Skeletal muscle tissue (tissue), 4 donors: ENCODE measurements around the gene GPR62. TPM values are rescaled to one million over a fixed set of nuclear protein-coding genes. Genes with fewer than 3 reads are reported as not detected.

Experiments
- H3K27ac ChIP-seq: one replicate; pipeline ENCODE4 v1.7.0; 2013; ENCODE audit warnings: mild to moderate bottlenecking, low read depth, low read length, inconsistent platforms
- H3K27me3 ChIP-seq, 3 donors: one replicate each; pipeline ENCODE4 v1.7.0; 2013; ENCODE audit warnings: low read length in 3 of 3; ENCODE audit not compliant: control insufficient read depth in 3 of 3, insufficient read depth in 3 of 3
- H3K36me3 ChIP-seq, 3 donors: one replicate each; pipeline ENCODE4 v1.7.0; 2013; ENCODE audit warnings: low read length in 3 of 3; ENCODE audit not compliant: control insufficient read depth in 3 of 3, insufficient read depth in 3 of 3
- H3K4me1 ChIP-seq, 3 donors: one replicate each; pipeline ENCODE4 v1.7.0; 2013; ENCODE audit warnings: low read length in 3 of 3, mild to moderate bottlenecking in 3 of 3; ENCODE audit not compliant: control insufficient read depth in 3 of 3, insufficient read depth in 3 of 3
- H3K4me3 ChIP-seq, 3 donors: one replicate each; pipeline ENCODE4 v1.7.0; 2013; ENCODE audit warnings: low read length in 3 of 3
- H3K9ac ChIP-seq, 3 donors: one replicate each; pipeline ENCODE4 v1.7.0; 2013; ENCODE audit warnings: low read length in 3 of 3, mild to moderate bottlenecking in 3 of 3, moderate library complexity in 2 of 3, low read depth in 1 of 3
- H3K9me3 ChIP-seq, 3 donors: one replicate each; pipeline ENCODE4 v1.7.0; 2013; ENCODE audit warnings: low read length in 3 of 3; ENCODE audit not compliant: control insufficient read depth in 3 of 3
- total RNA-seq: library from RNA; depleted of rRNA; stranded (reverse); fragments of >200 nt; gene quantifications from one replicate; pipeline ENCODE4 v1.2.3, GENCODE V29; 2014
- donor health status: Osteomylitis.

Gene GPR62
- total RNA-seq, 1 donor from 2014 or later = 0.52 TPM

DNA sequence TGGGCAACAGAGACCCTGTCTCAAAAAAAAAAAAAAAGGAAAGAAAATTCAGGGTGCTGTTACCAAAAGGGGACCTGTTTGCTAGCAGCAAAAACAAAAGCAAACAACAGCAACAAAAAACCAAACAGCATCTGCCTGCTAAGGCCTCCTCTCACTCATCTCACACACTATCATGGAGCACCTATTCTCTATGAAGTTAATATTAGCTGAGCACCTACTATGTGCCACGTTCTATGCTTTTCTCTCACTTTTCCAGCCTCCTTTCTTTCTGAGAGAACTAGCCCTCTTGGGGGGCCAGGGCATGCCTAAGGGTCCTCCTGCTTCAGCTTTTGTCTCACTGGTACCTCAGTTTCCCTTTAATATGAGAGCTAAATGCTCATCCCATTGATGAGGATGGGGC is 468 bp upstream of the GPR62 start:
- Histone ChIP-seq H3K4me3 (no peak overlapping the region), H3K9ac (no peak overlapping the region), H3K36me3 (peaks cover 8 to 25% (median 15%) of the 10 kb centered on the region in 3 donors)

DNA sequence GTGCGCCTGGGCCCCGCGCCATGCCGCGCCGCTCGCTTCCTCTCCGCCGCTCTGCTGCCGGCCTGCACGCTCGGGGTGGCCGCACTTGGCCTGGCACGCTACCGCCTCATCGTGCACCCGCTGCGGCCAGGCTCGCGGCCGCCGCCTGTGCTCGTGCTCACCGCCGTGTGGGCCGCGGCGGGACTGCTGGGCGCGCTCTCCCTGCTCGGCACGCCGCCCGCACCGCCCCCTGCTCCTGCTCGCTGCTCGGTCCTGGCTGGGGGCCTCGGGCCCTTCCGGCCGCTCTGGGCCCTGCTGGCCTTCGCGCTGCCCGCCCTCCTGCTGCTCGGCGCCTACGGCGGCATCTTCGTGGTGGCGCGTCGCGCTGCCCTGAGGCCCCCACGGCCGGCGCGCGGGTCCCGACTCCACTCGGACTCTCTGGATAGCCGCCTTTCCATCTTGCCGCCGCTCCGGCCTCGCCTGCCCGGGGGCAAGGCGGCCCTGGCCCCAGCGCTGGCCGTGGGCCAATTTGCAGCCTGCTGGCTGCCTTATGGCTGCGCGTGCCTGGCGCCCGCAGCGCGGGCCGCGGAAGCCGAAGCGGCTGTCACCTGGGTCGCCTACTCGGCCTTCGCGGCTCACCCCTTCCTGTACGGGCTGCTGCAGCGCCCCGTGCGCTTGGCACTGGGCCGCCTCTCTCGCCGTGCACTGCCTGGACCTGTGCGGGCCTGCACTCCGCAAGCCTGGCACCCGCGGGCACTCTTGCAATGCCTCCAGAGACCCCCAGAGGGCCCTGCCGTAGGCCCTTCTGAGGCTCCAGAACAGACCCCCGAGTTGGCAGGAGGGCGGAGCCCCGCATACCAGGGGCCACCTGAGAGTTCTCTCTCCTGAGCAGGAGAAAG is 951 bp downstream of the GPR62 start:
- Histone ChIP-seq H3K36me3 (peaks cover 17 to 37% (median 23%) of the 10 kb centered on the region in 3 donors), H3K27ac (peak overlapping the region; percentile 56), H3K4me3 (peak overlapping the region; percentile 51 to 75 (median 65)), H3K4me1 (peaks cover 11 to 19% (median 17%) of the 10 kb centered on the region in 3 donors), H3K9ac (peak overlapping the region; percentile 57 to 83 (median 69)), H3K27me3 (no peaks in the 10 kb centered on the region), H3K9me3 (no peaks in the 10 kb centered on the region)

More for the DNA sequence above, 468 bp upstream of the GPR62 start:
- no peak overlapping the region for H3K27ac ChIP-seq
- H3K27me3 ChIP-seq = no peaks in the 10 kb centered on the region
- peaks cover 11 to 19% (median 17%) of the 10 kb centered on the region in 3 donors for H3K4me1 ChIP-seq
- H3K9me3 ChIP-seq = no peaks in the 10 kb centered on the region

DNA sequence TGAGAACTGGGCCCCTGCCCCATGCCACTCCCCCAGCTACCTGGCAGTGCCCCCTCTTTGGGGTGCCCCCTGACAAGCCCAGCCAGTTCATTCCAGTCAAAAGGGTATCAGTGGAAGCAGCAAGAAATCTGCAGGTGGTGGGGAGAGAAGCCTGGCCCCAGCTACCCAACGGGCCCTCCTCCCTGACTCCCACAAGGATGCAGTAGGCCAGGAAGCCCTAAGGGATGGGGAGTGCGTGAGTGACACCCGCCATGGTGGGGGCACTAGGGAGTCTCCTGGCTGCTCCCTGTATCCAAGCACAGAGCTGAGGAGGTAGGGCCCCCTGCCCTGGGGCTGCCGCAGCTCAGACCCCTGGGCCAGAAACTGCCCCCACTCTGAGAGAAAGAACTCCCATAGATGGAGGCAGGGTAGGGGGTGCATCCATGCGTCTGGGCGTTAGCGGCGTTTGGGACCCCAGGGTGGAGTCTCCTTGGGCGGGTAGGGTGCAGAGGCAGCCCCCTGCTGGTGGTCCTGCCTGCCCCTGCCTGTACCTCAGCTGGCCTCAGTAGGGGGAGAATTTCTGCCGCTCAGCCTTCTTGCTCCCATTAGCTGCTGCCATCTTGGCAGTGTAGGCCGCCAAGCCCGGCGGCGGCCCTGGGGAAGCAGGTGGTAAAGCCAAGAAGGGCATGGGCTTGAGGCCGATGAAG is 2.5 kb downstream of the GPR62 start:
- H3K36me3 ChIP-seq = peaks cover 17 to 37% (median 23%) of the 10 kb centered on the region in 3 donors
- H3K27ac ChIP-seq = no peak overlapping the region
- H3K4me1 ChIP-seq = peaks cover 26 to 35% (median 31%) of the 10 kb centered on the region in 3 donors
- H3K9me3 ChIP-seq = no peaks in the 10 kb centered on the region
- H3K27me3 ChIP-seq = no peaks in the 10 kb centered on the region
- no peak overlapping the region for H3K9ac ChIP-seq
- no peak overlapping the region for H3K4me3 ChIP-seq

DNA sequence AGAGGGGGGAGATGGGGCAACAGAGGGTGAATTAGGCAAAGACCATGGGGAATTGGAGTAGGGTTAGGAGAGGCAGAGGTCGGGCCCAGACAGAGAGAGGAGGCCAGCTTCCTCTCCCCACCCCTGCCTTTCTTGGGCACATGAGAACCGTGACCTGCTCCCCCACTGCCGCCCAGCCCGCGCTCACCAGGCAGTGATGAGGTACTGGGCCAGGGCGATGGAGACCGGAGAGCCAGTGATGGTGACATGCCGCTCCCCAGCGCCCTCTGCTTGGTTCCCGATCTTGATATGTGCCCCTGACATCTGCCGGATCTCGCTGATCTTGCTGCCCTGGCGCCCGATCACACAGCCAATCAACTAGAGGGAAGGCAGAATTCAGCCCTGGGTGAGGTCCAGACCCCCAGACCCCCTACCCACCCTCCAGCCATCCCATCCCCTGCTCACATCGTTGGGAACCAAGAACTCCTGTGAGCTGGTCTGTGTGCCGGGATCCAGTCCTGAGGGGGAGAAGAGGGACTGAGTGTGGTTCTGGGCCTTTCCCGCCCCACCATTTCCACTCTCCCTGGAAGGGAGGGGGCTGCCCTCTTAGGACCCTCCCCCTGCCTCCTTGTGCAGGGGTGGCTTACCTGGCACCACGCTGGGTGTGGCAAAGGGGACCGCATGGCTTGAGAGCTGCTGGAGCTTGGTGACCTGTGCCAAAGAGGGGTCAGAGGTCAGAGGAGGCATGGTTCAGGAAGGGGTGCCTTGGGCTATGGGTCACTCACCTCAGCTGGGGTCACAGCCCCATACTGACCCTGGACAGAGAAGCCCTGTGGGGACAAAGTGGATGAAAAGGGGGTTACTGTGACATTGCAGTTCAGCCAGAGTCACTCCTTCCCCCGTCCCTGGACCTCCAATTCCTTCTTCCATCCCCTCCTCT is 3.7 kb downstream of the GPR62 start:
- Histone ChIP-seq H3K4me1 (peaks cover 33 to 47% (median 43%) of the 10 kb centered on the region in 3 donors), H3K27me3 (no peaks in the 10 kb centered on the region), H3K9me3 (no peaks in the 10 kb centered on the region), H3K9ac (no peak overlapping the region), H3K4me3 (no peak overlapping the region), H3K36me3 (peaks cover 17 to 37% (median 23%) of the 10 kb centered on the region in 3 donors), H3K27ac (no peak overlapping the region)

DNA sequence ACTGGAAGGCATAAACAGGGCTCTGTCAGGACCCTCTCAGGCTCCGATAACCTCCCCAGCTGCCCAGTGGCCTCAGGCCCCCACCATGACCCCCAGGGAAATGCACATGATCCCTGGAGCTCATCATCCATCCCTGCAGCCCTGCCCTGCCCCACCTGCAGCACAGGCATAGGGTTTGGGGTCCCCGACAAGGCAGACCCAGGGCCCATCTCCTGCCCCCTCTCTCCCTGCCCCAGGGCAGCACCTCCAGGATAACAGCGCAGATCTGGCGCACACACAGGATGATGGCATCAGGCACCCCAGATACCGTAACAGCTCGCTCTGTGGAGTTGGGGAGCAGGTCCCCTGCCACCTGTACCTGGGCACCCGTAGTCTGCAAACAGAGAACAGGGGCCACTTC is 4.5 kb downstream of the GPR62 start:
- Histone ChIP-seq H3K4me3 (no peak overlapping the region), H3K9me3 (no peaks in the 10 kb centered on the region), H3K36me3 (peaks cover 17 to 37% (median 23%) of the 10 kb centered on the region in 3 donors), H3K27me3 (no peaks in the 10 kb centered on the region), H3K4me1 (peaks cover 37 to 54% (median 51%) of the 10 kb centered on the region in 3 donors), H3K27ac (no peak overlapping the region), H3K9ac (no peak overlapping the region)

DNA sequence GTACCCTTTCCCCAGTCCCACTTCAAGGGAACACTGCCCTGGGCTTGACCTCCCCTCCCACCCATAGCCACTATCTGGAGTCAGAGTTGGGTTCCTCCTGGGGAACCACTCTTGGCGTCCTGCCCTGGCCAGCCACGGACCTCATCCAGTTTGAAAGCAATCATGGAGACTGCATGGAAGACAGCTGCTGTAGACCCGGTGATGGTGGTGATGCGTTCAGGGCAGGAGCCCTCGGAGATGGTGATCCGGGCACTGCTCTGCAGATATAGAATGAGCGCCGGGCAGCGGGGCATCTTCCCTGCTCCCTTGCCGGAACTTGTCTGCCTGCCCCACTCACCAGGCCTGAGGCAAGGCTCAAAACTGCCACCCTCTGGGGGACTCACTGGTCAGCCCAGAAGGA is 5.2 kb downstream of the GPR62 start:
- no peaks in the 10 kb centered on the region for H3K9me3 ChIP-seq
- H3K27me3 ChIP-seq = no peaks in the 10 kb centered on the region
- no peak overlapping the region for H3K4me3 ChIP-seq
- no peak overlapping the region for H3K27ac ChIP-seq
- H3K36me3 ChIP-seq = peaks cover 17 to 37% (median 23%) of the 10 kb centered on the region in 3 donors
- H3K4me1 ChIP-seq = peaks cover 39 to 58% (median 53%) of the 10 kb centered on the region in 3 donors
- no peak overlapping the region for H3K9ac ChIP-seq

DNA sequence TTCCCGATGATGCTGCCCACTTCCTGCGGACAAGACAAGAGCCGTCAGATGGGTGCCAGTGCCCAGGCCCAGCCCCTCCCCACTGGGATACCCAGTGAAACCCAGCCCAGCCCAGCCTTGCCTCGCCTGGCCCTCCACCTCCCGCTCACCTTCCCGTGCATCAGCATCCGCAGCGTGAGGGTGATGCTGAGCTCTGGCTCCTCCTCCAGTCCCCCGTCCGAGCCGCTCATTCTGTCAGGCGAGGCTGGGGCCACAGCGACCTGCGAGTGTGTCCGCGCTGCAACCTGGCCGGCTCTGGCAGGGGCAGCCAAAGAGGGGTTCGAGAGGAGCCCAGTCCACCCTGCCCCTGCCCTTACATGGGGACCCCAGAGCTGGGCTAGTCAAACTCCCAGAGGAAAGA is 5.8 kb downstream of the GPR62 start:
- Histone ChIP-seq H3K27me3 (no peaks in the 10 kb centered on the region), H3K9me3 (no peaks in the 10 kb centered on the region), H3K9ac (peak overlapping the region in 1 of 3 donors; percentile 64), H3K4me3 (no peak overlapping the region), H3K4me1 (peaks cover 42 to 60% (median 56%) of the 10 kb centered on the region in 3 donors), H3K27ac (no peak overlapping the region), H3K36me3 (peaks cover 17 to 37% (median 23%) of the 10 kb centered on the region in 3 donors)

DNA sequence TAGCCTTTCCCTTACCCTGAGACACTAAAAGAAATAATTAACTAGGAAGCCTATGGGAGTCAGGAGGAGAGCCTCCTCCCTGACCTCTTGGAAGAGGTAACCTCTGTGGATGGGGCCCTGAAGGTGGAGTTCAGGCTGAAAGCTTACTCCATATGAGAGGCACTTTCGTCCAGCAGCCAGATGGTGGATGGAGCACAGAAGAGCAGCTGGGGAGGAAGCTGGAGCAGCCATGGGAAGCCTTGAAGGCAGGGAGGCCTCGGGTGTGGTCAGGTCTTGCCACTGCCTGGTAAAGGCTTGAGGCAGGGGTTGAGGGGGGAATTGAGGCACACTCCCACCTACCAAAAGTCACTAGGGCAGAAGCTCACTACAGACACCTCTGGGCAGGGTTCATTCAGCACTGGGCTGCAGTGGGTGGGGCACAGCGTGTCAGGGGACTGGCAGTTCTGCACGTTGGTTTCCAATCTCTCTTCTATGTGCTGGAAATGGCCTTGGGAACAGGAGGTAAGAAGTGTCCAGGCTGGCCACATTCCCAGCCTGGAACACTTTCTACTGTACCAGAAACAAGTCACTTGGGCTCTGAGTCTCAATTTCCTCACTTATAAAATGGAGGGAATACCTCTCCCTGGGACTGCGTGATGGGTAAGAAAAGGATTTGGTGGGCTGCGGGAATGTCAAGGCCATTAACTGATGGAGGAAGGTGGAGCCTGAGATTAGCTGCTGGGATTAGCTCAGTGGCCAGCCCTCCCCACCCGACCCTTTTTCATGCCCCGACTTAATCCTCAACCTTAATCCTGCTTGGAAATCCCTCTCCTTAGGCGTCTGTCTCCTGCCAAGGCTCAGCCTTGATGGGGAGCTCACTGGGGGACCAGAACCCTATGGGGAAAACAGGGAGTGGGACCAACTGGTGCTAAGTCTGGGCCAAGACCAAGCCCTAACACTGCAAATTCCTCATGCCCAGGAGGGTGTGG is 6.7 kb downstream of the GPR62 start:
- Histone ChIP-seq H3K36me3 (peaks cover 17 to 37% (median 23%) of the 10 kb centered on the region in 3 donors), H3K9me3 (no peaks in the 10 kb centered on the region), H3K4me1 (peaks cover 46 to 60% (median 57%) of the 10 kb centered on the region in 3 donors), H3K4me3 (no peak overlapping the region), H3K27ac (no peak overlapping the region), H3K27me3 (no peaks in the 10 kb centered on the region), H3K9ac (peak overlapping the region in 2 of 3 donors; percentile 61 to 98)
